Measurements from ENCODE around the gene MRPL28.
"Not testable (repeated sequence)": the region's sequence is repeated elsewhere in the genome, so short reads cannot be mapped to it uniquely, and the experiment has no call there.

MRPL28 gene

DNA sequence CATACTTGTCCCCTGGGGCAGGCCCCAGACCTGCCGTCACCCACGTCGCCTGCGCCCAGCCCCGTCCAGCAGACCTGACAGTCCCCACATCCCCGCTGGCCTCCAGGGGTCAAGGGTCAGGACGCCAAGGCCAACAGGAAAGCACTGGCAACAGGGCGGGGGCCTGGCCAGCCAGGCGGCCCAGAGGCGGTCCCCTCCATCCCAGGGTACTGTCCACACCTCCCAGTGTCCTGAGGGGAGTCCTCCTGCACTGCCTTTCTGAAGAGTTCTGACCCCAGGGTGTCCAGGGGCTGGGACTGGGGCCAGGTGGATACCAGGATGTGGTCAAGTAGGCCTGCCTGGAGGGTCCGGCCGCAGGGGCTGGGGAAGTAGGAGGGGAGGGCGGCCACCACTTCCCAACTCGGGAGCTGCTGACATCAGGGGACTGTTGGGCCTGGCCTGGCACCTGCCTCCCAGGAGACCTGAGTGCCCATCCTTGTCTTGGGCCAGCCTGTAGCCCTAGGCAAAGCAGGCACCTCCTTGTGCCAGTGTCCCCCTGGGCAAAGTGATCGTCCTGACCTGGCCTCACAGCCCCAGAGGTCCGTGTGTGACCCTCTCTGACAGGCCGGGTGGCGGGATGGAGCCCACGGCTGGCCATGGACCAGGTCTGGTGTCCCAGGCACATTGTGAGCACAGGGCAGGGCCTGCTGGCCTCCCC is 11.1 kb downstream of the MRPL28 start:
- DNase-seq: no peak

DNA sequence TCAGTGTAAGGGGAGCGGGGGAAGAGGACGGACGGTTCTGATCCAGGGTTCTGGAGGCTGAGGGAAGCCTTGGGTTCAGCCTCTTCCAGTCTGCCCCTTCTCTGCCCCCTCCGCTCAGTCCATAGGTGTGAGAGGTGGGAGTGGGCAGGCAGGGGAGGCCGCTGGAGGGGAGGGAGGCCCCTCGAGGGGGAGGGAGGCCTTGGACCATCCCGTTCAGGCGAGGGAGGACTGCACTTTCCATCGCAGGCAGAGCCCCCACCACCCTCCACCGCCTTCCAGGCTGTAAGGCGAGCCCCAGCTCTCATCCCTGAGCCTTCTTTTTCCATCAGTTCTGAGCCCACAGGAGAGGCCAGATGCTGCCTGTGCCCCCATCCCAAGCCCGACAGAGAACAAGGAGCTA is 13.6 kb downstream of the MRPL28 start:
- no peak for DNase-seq

DNA sequence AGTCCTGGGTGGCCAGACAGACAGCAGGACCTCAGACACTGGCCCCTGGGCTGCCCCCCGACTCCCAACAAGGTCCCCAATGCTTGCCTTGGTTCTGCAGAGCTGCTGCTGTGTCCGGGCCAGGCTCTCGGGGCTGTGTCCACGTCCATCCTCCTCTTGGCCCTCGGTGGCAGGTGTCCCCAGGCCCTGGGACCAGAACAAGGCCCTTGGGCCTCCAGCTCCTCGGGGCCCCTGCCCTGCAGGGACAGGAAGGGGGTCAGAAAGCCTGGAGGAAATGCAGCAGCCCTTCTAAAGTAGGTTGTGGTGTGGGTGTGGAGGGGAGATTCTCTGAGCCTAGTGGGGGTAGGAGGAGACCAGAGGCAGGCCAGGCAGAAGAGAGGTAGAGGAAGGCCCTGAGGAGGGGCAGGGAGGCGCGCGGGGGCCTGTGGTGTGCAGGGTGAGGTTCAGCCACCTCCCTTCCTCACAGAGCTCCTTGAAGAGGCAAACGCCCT is 15.3 kb downstream of the MRPL28 start:
- no peak for DNase-seq

DNA sequence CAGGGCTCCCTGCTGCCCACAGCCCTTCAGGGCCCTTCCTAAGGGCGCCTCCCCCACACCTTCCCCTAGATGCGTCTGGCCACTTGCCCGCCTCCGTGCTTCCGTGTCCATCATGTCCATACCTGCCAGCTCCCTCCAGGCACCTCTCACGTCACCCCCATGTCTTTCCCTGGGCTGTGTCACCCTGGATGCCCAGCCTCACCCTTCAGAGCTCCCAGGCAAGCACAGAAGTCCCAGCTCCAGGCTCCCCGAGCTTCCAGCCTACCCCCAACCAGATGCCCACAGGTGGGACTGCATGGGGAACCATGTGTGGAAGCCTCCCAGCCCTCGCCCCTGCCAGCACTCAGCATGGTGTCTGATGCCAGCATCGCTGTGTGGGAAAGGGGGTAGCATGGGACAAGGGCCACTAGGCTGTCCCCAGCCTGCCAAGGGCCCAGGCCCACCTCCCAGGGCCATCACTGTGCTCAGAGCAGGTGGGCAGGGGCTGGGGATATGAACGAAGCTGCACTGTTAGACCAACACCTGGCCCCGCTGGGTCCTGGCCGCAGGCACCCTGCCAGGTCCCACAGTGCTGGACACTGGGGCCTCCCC is 16.0 kb downstream of the MRPL28 start:
- DNase-seq: no peak

DNA sequence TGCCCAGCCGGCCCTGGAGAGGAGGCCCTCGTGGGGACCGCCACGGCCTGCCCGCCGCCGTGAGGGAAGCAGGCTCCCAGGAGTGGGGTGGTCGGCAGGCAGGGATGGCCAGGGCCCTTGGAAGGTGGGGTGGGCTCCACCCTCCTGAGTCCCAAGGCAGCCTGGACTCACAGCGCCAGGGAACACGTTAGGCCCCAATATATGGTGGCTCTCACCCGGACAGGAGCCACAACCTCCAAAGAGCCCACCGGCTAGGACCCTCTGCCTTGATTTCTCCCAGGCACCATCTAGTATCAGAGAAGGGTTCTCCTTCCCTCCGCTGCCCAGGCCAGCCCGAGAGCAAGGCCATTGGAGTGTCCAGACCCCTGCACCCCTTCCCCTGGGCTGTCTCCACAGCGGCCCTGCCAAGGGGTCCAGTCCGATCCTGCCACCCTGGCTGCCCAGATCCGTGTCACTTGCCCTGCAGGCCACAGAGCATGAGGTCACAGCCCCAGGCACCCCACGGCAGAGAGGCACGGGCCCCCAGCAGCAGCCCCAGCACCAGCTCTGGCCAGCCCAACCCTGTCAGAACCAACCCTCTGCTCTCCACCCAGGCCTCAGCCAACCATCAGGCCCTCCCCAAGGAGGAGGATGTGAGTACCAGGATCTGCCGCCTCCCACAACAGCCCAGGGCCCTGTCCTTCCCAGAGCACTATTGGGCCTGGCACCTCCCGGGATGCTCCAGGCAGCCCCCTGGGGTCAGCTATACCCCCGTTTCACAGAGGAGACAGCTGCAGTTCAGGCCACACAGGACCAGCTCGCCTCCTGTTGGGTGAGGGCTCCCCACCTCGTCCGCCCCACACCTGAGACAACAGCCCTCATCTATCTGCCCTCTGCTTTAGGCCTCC is 16.7 kb downstream of the MRPL28 start:
- DNase-seq: no peak

DNA sequence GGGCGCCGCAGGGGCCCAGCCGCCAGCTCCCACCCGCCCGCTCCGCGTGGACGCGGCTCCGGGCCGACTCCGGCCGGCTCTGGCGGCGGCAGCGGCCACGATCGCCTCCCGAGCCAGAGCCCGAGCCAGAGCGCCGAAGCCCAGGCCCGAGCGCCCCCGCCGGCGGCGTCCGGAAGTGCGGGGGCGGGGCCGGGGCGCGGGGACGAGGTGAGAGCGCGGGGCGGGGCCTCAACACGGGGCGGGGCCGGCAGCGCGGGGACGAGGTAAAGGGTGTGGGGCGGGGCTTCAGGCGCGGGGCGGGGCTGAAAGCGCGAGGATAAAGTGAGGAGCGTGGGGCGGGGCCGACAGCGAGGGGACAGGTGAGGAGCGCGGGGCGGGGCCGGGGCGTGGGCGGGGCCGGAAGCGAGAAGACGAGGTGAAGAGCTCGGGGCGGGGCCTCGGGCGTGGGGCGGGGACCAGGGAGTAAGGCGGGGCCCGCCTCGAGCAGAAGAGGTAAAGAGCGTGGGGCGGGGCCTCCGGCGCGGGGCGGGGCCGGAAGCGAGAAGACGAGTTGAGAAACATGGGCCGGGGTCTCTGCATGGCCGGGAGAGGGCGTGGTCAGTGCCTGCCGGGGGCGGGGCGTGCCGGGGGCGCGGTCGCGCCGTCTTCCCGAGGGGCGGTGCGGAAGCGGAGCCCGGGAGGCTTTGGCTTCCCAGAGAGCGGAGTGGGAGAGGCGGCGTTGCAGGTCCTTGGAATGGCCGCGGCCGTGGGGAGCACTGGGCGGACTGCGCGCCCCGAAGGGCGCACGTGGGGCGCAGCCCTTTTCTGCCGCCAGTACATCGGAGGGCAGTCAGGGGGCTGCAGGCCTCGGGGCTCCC is 17.6 kb downstream of the MRPL28 start, which contains the start of gene AXIN1:
Gene AXIN1, minus strand, starts transcription at position 177 of the 857 bp plus-strand sequence. CDS start 5,698 bp downstream, outside the sequence.
- peak; percentile 84 for DNase-seq

DNA sequence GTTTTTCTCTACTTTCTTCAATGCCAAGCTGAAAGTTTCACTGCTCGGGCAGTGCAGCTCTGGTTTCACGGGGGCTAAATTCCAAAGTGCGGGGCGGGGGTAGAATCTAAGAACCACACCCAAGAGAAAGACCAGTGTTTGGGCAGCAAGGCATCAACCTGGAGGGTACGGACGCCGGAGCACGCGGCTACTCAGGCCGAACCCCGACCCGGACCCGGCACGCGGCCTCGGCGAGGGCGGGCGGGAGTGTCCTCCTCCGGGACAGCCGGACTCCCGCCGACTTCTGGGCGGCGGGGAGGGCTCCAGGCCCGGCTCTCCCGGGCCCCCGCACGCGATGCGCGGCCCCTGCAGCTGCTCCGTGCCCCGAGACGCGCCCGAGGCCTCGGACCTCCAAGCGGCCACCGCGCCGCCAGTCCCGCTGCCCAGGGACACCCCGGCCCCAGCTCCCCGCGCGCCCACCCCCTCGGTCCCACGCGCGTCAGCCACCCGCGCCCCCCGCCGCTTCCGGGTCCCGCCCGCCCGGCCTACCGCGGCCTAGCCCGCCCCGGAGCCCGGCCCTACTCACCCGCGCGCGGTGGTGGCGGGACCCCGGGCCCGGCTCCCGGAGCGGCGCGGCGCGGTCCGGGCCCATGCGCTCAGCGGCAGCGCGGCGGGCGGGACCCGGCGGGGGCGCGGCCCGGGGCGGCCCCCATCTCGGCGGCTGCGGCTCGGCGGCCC is 18.4 kb downstream of the MRPL28 start:
- DNase-seq: no peak

DNA sequence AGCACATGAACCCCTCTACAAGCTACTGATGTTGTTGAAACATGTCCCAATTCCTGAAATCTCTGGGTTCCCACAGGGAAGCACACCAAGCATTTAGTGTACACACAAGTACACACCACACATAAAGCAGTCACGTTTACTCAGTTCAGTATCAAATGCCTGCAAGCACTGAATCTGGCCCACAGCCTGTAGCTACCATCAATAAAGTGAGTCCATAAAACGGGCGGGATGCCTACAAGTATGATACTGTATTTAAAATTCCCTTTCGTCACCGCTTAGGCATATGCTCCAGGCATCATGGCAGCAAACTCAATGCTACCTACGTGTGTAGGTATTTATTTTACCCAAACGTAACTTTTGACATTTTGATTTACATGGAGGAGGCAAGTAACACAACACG is 20.1 kb downstream of the MRPL28 start:
- DNase-seq: no peak

DNA sequence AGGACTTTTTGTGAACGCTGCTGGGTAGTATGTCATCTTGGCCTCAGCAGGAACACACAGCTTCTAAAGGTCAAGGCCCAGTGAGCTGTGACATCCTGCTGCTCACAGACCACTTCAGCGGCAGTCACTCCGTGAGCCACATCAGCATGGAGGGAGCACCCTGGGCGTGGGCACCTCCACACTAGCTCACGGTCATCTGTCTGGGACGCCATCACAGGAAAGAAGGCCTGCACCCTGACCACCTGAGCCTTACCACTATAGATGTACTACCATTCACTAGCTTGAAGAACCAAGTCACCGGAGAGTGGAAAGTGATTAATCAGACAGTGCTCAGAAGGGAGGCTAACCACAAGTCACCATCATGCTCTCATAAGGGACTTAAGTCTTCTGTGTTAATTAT is 21.1 kb downstream of the MRPL28 start:
- DNase-seq: no peak

DNA sequence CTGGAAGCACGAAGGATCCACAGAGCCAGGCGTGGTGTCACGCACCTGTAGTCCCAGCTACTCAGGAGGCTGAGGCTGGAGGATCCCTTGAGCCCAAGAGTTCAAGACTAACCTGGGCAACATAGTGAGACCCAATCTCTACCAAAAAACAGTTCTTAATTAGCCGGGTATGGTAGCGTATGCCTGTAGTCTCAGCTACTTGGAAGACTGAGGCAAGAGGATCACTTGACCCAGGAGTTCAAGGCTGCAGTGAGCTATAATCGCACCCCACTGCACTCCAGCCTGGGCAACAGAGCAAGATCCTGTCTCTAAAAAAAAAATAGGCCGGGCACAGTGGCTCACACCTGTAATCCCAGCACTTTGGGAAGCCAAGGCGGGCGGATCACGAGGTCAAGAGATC is 21.8 kb downstream of the MRPL28 start:
- DNase-seq: not testable (repeated sequence)

DNA sequence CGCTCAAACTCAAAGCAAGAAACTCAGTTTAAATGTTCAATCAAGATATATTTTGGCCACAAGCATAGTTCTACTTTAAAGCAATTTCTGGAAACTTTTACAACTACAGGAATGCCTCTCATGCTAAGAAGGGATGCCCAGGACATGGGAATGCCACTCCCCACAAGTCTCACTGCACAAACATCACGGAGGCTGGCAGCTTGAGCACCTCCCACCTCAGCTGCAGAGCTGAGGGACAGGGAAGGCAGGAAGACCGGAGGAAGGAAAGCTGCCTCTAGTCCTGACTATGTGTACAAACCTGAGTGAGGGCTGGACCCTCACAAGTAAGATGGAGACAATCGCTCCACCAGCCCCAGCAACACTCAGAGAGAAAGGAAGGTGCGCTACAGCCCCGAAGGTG is 23.1 kb downstream of the MRPL28 start:
- DNase-seq: no peak

DNA sequence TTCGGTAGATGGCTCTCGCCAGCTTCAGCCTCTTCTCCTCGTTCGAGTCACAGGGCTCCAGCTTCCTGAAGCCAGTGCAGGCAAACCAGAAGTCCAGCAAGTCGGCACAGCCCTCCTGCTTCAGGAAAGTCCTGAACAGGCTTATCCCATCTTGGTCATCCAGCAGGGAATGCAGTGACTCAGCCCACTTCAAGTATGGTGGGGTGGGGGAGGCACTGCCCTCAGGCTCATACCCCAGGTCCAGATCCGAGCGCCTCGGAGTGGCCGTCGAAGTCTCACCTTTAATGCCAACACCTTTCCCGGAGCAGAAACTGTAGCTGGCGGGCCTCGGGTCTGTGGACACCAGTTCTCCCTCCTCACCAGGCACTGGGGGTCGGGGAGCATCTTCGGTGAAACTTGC is 23.8 kb downstream of the MRPL28 start:
- DNase-seq: no peak

DNA sequence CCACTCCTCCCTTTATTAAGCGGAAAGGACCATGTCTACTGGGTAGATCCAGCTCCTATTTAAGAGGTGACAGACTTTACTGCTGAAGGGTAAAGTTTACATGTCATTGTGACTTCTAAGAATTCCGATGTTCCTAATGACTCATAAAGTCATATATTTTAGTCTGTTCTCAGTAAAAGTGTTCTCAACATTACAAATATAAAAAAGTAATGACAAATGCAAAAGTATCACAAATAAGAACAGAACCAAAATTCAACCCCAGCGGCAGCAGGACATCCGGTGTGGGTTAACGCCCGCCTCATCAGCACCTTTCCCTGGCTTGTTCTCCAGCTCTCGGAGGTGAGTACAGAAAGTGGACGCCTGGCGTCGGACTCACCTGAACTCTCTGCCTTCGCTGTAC is 24.6 kb downstream of the MRPL28 start:
- DNase-seq: no peak

DNA sequence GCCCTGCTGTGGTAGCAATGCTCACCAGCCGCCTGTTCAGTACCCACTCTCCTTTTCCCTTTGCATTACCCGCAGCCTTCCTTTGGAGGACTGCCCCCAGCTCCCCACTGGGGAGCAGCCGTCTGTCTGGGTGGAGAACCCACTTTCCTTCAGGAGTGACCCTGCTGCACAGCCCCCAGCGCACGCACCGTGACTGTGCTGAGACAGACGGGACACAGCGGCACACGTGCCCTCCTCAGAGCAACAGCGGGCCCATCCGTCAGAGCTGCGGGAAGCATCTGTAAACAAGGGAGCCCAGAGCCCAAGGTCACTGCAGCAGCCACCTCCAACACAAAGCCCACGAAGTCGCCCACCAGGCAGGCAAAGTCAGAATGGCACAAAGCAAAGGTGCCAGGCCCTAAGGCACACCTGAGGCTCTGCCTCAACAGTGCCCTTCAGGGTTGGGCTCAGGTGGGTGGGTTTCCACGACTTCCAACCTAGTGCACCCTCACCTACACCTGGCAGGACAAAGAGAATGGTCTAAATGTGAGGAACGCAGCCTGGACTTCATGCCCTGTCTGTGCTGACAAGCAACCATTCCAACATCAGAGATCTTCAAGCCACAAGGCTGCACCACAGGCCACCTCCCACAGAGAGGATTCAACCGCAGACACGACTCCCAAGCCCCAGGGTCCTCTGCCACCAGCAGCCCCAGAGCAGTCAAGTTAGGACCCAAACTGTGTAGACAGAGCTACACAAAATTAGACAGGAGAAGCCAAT is 27.7 kb downstream of the MRPL28 start:
- no peak for DNase-seq

DNA sequence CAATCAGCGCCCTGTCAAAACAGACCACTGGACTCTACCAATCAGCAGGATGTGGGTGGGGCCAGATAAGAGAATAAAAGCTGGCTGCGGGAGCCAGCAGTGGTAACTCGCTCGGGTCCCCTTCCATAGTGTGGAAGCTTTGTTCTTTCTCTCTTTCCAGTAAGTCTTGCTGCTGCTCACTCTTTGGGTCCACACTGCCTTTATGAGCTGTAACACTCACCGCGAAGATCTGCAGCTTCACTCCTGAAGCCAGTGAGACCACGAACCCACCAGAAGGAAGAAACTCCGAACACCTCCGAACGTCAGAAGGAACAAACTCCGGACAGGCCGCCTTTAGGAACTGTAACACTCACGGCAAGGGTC is 28.4 kb downstream of the MRPL28 start:
- DNase-seq: not testable (repeated sequence)

DNA sequence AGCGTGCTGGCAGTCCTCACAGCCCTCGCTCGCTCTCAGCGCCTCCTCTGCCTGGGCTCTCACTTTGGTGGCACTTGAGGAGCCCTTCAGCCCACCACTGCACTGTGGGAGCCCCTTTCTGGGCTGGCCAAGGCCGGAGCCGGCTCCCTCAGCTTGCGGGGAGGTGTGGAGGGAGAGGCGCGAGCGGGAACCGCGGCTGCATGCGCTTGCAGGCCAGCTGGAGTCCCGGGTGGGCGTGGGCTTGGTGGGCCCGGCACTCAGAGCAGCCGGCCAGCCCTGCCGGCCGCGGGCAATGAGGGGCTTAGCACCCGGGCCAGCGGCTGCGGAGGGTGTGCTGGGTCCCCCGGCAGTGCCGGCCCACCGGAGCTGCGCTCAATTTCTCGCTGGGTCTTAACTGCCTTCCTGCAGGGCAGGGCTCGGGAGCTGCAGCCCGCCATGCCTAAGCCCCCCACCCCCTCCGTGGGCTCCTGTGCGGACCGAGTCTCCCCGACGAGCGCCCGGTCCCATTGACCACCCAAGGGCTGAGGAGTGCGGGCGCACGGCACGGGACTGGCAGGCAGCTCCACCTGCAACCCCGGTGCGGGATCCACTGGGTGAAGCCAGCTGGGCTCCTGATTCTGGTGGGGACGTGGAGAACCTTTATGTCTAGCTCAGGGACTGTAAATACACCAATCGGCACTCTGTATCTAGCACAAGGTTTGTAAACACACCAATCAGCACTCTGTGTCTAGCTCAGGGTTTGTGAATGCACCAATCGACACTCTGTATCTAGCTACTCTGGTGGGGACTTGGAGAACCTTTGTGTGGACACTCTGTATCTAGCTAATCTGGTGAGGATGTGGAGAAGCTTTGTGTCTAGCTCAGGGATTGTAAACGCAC is 29.0 kb downstream of the MRPL28 start:
- DNase-seq: not testable (repeated sequence)

DNA sequence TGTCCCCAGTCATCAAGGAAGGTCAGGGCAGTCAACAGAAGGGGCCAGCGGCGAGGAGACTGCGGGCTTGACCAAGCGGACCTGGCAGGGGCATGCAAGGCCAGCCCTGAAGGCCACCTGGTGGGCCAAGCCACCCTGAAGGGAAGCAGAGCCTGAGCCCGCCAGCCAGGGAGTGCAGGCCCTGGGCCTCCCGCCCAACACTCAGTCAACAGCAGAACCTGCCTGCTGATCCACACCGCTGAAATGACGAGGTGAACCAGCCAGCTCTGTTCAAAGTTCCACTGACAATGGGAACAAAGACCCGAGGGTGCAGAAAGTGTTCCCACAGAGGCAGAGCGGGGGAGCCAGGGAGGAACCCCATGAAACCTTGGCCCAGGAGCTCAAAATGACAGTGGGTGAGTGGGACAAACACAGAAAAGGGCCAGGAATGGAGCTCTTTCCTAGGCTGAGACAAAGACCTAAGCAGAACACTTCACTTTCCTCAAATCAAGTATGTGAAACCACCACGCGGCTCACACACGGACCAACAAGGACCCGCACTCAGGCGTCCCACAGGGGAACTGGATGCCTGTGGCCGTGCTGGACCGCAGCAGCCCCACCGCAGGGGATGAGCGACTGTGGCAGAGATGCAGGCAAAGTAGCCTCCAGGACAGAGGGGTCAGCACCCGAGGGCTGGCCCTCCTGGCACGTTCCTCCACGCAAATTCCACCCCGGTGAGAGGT is 29.8 kb downstream of the MRPL28 start:
- no peak for DNase-seq

DNA sequence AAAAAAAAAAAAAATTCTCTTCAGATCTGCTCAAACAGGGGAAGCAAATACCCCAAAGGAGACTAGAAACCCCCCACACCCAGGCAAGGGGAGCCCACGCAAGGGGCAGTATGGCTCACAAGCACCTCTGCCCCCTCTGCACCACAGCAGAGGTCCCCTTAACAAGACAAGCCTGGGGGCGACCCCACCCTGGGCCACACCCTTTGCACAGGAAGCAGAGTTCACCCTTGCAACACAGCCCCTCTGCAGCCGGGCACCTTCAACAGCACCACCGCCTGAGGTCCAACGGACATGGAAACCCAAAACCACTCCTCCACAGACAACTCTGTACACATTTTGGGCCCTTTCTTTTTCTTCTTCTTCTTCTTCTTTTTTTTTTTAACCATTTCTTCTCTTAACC is 30.7 kb downstream of the MRPL28 start:
- DNase-seq: no peak

DNA sequence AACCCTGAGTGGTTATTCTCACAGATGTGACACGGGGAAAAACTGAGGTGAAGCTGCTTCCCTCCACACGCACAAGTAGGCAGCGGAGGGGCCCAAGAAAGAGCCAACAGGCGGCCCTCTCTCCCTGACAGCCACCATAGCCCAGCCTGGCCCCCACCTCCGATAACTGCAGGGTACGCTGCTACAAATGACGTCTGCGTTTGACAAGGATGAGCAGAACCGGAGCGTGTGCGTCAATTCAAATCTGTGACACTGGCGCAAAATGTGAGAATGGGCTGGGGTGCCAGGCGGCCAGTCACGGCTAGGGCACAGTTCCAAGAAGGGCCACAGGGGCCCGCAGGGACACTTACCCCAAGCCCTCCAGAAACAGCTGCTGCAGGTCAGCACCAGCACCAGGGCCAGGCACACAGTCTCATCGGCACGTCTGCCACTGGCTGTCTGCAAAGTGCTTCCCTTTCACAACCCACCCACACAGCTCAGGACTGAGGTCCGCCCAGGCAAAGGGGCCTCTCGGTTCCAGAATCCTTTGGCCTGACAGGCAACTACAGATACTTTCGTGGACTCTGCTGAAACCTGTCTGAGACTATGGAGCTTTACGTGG is 32.3 kb downstream of the MRPL28 start:
- no peak for DNase-seq

All from NCI-H1694 (cell line).